Naive thymus-derived CD8-positive, alpha-beta T cell (primary cell): ENCODE results near the gene RPS6KA4. TPM values are rescaled to one million over a fixed set of nuclear protein-coding genes. Genes with fewer than 3 reads are reported as not detected.

ENCODE experiments used
- ATAC-seq, 2 donors: fragments of 150-1000 bp; cut with Tn5 transposase in 1 of 2; sonication (Bioruptor Pico), chemical (Tn5 transposase) in 1 of 2; 1 replicate in 1 of 2; 2 replicates in 1 of 2; pipeline ENCODE4 v1.10.0; 2021; ENCODE audit warnings: mild to moderate bottlenecking in 2 of 2, moderate library complexity in 2 of 2
- POLR2A ChIA-PET: fragments of 350-600 bp; sonication (Branson Sonifier 250); formaldehyde crosslinking; loops from one replicate; lab custom pipeline; 2021; ENCODE audit warnings: antibody characterized with exemption; lab: Charles Lee
- DNase-seq, 10 donors: peaks; one replicate each; pipeline versions ENCODE4 v3.0.0 to v3.0.0-alpha.2; 2020 to 2022
- H3K27ac Mint-ChIP-seq, 10 donors: one replicate each; pipeline ENCODE4 v1.8.0; 2020 to 2022; ENCODE audit warnings: mild to moderate bottlenecking in 10 of 10, mixed read lengths in 10 of 10, moderate library complexity in 4 of 10, inconsistent platforms in 1 of 10
- H3K27me3 Mint-ChIP-seq, 5 donors: one replicate each; pipeline ENCODE4 v1.8.0; 2021 to 2022; ENCODE audit warnings: mixed read lengths in 5 of 5
- H3K36me3 Mint-ChIP-seq, 3 donors: one replicate each; pipeline ENCODE4 v1.8.0; 2020 to 2022; ENCODE audit warnings: mixed read lengths in 3 of 3, mild to moderate bottlenecking in 2 of 3, inconsistent platforms in 1 of 3
- H3K4me1 Mint-ChIP-seq, 4 donors: one replicate each; pipeline ENCODE4 v1.8.0; 2021 to 2022; ENCODE audit warnings: mixed read lengths in 4 of 4
- H3K4me3 Mint-ChIP-seq, 10 donors: one replicate each; pipeline ENCODE4 v1.8.0; 2020 to 2022; ENCODE audit warnings: mild to moderate bottlenecking in 10 of 10, mixed read lengths in 10 of 10, moderate library complexity in 6 of 10, inconsistent platforms in 1 of 10
- H3K9me3 Mint-ChIP-seq, 9 donors: one replicate each; pipeline ENCODE4 v1.8.0; 2020 to 2022; ENCODE audit warnings: mixed read lengths in 9 of 9, mild to moderate bottlenecking in 3 of 9, inconsistent platforms in 1 of 9, moderate library complexity in 1 of 9
- polyA plus RNA-seq, 3 donors: library from polyadenylated mRNA; unstranded; fragments of 300-500 nt; fragmentation: Illumina TruSeq; gene quantifications; one replicate each; pipeline ENCODE4 v1.2.3, GENCODE V29; 2021
- total RNA-seq, 8 experiments: library from RNA in 2 of 8; stranded (reverse) in 2 of 8; gene quantifications; one replicate each; pipeline ENCODE4 v1.2.3 and lab custom pipeline; 2021 to 2026

The RPS6KA4 gene
- total and polyA plus RNA-seq, 5 experiments from 2014 or later: 4.3 to 23.3 (median 5.1) TPM

DNA sequence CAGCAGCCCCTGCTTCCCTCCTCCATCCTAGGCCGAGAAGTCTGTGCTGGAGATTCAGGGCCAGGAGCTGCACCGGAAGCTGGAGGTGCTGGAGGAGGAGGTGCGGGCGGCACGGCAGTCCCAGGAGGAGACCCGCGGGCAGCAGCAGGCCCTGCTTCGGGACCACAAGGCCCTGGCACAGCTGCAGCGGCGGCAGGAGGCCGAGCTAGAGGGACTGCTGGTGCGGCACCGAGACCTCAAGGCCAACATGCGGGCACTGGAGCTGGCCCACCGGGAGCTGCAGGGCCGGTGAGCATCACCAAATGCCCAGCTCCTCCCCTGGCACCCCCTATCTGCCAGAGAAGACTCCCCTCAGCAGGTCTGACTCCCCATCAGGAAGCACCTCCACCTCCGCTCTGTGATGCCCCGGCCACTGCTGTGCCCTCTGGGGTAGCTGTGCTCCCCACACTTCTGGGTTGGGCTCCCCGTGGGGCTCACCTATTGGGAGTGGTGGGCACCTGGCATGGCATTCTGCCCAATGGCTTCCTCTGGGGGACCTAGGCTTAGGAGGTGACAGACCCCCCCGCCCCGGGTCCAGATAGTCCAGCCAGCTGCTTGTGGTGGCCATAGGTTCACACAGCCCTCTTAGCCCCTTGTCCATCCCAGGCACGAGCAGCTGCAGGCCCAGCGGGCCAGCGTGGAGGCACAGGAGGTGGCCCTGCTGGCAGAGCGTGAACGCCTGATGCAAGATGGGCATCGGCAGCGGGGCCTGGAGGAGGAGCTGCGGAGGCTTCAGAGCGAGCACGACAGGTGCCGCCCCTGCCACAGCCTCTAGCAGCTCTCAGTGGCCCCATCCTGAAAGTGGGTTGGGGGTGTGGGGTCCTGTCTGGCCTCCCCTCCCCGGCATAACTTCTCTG is 6.6 kb upstream of the RPS6KA4 start:
- no peak overlapping the region for H3K4me3 Mint-ChIP-seq
- POLR2A ChIA-PET: interaction anchor here (0.9 to 2.7 kb wide), 4 partner anchors 10 to 34 kb away, joined by 3 to 11 read pairs (median 4); partner anchors contain the start of genes CCDC88B and PRDX5

DNA sequence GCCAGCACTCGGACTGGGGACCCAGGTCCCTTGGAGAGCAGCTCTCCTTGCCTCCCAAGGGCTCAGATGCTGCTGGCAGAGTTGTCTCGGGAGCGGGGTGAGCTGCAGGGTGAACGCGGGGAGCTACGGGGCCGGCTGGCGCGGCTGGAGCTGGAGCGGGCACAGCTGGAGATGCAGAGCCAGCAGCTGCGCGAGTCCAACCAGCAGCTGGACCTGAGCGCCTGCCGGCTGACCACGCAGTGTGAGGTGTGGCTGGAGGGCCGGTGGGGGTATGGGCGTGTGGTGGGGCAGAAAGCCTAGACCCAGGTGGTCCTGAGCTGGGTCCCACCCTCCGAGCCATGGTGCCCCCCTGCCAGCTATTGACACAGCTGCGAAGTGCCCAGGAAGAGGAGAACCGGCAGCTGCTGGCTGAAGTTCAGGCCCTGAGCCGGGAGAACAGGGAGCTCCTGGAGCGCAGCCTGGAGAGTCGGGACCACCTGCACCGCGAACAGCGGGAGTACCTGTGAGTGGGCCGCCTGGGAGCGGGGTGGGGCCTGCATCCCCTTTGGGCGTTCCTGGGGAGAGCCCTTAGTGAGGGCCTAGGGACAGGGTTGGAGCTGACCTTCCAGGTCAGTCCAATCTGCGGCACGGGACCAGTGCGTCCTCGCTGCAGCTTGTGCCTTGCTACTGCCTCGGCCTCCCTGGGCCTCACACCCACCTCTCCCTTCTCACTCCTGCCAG is 5.8 kb upstream of the RPS6KA4 start:
- Mint-ChIP-seq H3K4me1 (peaks cover 2 to 21% (median 14%) of the 10 kb centered on the region in 4 donors), H3K4me3 (no peak overlapping the region), H3K27ac (no peak overlapping the region), H3K9me3 (no peaks in the 10 kb centered on the region), H3K36me3 (peaks cover 0 to 10% (median 1%) of the 10 kb centered on the region in 3 donors), H3K27me3 (no peaks in the 10 kb centered on the region)
- ATAC-seq: no peak
- POLR2A ChIA-PET: interaction anchor here (0.6 to 2.7 kb wide), 5 partner anchors 11 to 35 kb away, joined by 3 to 11 read pairs (median 5); partner anchors contain the start of genes CCDC88B and PRDX5
- no peak for DNase-seq

More for the DNA sequence above, 6.6 kb upstream of the RPS6KA4 start:
- H3K27me3 Mint-ChIP-seq: no peaks in the 10 kb centered on the region
- ATAC-seq (no peak), DNase-seq (no peak)
- peak overlapping the region in 1 of 10 donors; percentile 21 for H3K27ac Mint-ChIP-seq
- H3K9me3 Mint-ChIP-seq: no peaks in the 10 kb centered on the region
- H3K4me1 Mint-ChIP-seq: peaks cover under 1 to 15% (median 8%) of the 10 kb centered on the region in 4 donors
- H3K36me3 Mint-ChIP-seq: peaks cover 0 to 9% (median 1%) of the 10 kb centered on the region in 3 donors

DNA sequence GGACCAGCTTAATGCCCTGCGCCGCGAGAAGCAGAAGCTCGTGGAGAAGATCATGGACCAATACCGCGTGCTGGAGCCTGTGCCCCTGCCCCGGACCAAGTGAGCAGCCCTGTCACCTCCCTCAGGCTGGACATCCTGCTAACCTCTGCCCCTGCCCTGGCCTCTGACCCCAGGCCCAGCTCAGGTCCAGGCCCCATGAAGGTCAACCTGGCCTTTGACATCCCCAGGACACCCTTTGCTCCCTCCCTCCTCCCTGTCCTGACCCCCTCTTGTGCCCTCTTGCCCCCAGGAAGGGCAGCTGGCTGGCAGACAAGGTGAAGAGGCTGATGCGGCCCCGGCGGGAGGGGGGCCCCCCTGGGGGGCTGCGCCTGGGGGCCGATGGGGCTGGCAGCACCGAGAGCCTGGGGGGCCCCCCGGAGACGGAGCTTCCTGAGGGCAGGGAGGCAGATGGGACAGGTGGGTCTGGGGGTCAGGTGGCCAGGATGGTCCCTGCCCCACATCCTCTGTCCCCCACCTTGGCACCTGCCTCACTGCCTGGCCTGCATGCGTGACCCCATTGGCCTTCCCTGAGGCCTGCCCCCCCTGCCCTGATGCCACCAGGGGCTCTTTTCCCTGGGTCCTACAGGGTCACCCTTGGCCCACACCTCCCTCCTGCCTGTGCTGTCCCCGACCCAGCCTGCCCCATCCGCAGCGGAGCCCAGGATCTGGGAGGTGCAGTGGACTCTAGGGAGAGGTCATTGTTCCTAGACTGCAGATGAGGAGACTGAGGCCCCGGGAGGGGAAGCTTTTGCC is 5.1 kb upstream of the RPS6KA4 start:
- Mint-ChIP-seq H3K4me3 (no peak overlapping the region), H3K27me3 (no peaks in the 10 kb centered on the region), H3K27ac (no peak overlapping the region), H3K9me3 (no peaks in the 10 kb centered on the region), H3K36me3 (peaks cover 0 to 8% (median 0%) of the 10 kb centered on the region in 3 donors), H3K4me1 (peaks cover 2 to 22% (median 17%) of the 10 kb centered on the region in 4 donors)
- POLR2A ChIA-PET: interaction anchor here (0.6 to 2.7 kb wide), 5 partner anchors 14 to 672 kb away, joined by 3 to 11 read pairs (median 5); partner anchors contain the start of genes CCDC88B and PRDX5
- ATAC-seq (no peak), DNase-seq (no peak)

DNA sequence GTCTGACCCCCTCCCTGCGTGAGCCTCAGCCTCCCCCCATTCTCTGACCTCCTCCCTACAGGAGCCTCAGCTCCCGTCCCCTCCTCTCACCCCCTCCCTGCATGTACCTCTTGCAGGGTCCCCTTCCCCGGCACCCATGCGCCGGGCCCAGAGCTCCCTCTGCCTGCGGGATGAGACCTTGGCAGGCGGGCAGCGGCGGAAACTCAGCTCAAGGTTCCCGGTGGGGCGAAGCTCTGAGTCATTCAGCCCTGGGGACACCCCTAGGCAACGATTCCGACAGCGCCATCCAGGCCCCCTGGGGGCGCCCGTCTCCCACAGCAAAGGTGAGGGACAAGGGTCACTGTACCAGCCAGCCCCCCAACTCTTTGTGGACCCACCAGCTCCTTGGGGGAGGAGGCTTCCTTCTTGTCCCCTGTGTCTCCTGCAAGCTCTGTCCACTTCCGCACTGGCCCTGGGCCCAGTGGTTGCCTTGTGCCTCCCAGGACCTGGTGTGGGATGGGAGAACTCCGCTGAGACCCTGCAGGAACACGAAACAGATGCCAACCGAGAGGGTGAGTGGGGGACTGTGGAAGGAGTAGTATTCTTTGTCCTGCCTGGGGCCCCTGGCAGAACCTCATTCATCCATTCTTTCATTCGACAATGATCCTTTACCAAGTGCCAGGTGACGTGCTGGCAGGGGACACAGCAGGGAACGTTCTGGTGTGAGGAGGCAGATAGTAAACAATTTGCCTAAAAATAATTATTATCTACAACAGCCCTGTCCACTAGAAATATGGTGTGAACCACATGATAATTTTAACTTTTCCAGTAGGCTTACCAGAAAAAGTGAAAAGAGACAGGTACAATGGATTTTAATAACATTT is 3.7 kb upstream of the RPS6KA4 start:
- Mint-ChIP-seq H3K27ac (peak overlapping the region in 1 of 10 donors; percentile 65), H3K9me3 (no peaks in the 10 kb centered on the region), H3K4me3 (no peak overlapping the region), H3K27me3 (no peaks in the 10 kb centered on the region), H3K4me1 (peaks cover 9 to 33% (median 26%) of the 10 kb centered on the region in 4 donors), H3K36me3 (peaks cover 0 to 7% (median 0%) of the 10 kb centered on the region in 3 donors)
- POLR2A ChIA-PET: interaction anchor here (0.6 to 1.8 kb wide), 5 partner anchors 15 to 51 kb away, joined by 3 to 14 read pairs (median 4); partner anchors contain the start of genes CCDC88B, PRDX5 and TRMT112
- DNase-seq: peak in 9 of 10 donors; percentile 29 to 78 (median 46)
- peak; percentile 41 to 59 for ATAC-seq

- DNase-seq (peak in 1 of 10 donors; percentile 53), ATAC-seq (no peak)
- POLR2A ChIA-PET: interaction anchor here (0.5 to 4.7 kb wide), 3 partner anchors 11 to 707 kb away, joined by 3 to 27 read pairs (median 3); partner anchors contain the start of gene CCDC88B
- peaks cover 0 to 9% (median 0%) of the 10 kb centered on the region in 3 donors for H3K36me3 Mint-ChIP-seq
- H3K27me3 Mint-ChIP-seq: no peaks in the 10 kb centered on the region
- H3K9me3 Mint-ChIP-seq: no peaks in the 10 kb centered on the region
- peaks cover 11 to 39% (median 32%) of the 10 kb centered on the region in 4 donors for H3K4me1 Mint-ChIP-seq
- H3K27ac Mint-ChIP-seq: peak overlapping the region in 3 of 10 donors; percentile 41 to 74 (median 47)
- H3K4me3 Mint-ChIP-seq: peak overlapping the region in 8 of 10 donors; percentile 37 to 76 (median 55)
Measured at GRCh38 chr11:64356498-64357411, 2.2 kb upstream of the RPS6KA4 start.

DNA sequence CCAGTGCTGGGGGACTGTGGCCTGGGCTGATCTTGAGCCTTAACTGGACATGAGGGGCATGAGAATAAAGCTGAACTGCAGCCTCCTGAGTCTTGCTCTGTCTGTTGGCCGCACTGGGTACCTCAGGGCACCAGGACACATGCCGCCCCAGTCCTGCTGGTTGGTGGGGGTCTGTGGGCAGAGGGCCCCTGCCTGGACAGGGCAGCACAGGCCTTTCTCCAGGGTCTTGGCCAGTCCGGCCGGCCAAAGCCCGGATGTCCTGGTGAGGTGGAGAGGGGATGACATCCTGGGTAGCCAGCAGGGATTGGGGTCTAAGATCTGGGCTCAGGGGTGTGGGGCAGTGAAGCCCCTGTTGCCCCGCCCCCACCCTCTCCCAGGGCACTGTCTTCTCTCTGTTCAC is 1.5 kb upstream of the RPS6KA4 start:
- no peak overlapping the region for H3K27ac Mint-ChIP-seq
- H3K36me3 Mint-ChIP-seq: peaks cover 0 to 14% (median 0%) of the 10 kb centered on the region in 3 donors
- H3K4me1 Mint-ChIP-seq: peaks cover 11 to 39% (median 32%) of the 10 kb centered on the region in 4 donors
- ATAC-seq (no peak), DNase-seq (no peak)
- H3K9me3 Mint-ChIP-seq: no peaks in the 10 kb centered on the region
- H3K27me3 Mint-ChIP-seq: no peaks in the 10 kb centered on the region
- H3K4me3 Mint-ChIP-seq: peak overlapping the region in 1 of 10 donors; percentile 92
- POLR2A ChIA-PET: interaction anchor here (0.5 to 4.7 kb wide), 4 partner anchors 11 to 708 kb away, joined by 3 to 27 read pairs (median 14); partner anchors contain the start of genes CCDC88B, PRDX5 and TRMT112

DNA sequence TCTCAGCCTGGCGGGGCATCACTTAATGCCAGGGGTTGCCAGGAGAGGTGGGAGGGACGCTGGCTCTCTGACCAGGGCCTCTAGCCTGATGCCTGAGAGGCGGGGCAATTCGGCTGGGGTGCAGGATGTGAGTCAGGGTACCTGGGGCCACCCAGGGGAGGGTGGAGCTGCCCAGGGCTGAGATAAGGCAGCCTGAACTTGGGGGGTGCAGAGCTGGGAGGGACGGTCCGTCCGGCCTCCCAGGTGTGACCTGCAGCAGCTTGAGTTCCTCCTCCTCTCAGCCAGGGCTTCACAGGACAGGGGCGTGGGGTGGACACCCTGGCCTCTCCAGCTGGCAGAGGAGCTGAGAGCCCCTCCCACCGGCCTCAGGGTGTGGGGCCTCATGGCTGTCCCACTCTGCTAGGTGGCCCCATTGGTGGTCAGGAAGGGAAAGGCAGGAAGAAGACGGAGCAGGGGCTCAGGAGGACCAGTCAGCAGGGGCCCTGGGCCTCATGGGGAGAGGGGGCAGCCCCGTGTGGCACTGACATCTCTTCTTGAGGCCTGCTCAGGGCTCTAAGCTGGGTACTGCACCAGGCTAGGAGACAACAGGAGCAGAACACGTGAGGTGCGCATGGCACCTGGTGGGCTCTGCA is 942 bp upstream of the RPS6KA4 start:
- POLR2A ChIA-PET: interaction anchor here (4.5 to 4.7 kb wide), 2 partner anchors 16 to 40 kb away, joined by 25 to 27 read pairs; partner anchors contain the start of genes CCDC88B, PRDX5 and TRMT112
- ATAC-seq: no peak

DNA sequence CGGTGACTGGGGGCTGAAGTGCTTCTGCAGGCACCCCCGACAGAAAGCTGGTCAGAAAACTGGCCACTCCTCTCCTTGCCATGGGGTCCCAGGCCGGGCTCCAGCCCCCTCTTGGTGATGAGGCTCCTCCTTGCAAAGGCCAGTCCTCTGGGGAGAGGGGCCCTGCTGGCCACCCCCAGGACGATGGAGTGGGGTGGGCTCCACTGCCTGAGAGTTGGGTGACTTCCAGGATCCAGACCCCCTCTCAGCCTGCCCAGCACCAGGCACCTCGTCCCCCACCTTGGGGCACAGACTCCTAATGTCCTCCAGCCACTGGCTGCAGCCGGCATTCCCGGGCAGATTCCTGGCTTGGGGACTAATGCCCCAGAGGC is 441 bp upstream of the RPS6KA4 start:
- POLR2A ChIA-PET: interaction anchor here (4.5 to 4.7 kb wide), 2 partner anchors 17 to 41 kb away, joined by 25 to 27 read pairs; partner anchors contain the start of genes CCDC88B, PRDX5 and TRMT112
- no peaks in the 10 kb centered on the region for H3K9me3 Mint-ChIP-seq
- H3K36me3 Mint-ChIP-seq: peaks cover 0 to 22% (median 0%) of the 10 kb centered on the region in 3 donors
- ATAC-seq (no peak), DNase-seq (peak in 1 of 10 donors; percentile 21)
- H3K4me3 Mint-ChIP-seq: peak overlapping the region in 9 of 10 donors; percentile 22 to 92 (median 45)
- no peaks in the 10 kb centered on the region for H3K27me3 Mint-ChIP-seq
- no peak overlapping the region for H3K27ac Mint-ChIP-seq
- peaks cover 11 to 39% (median 32%) of the 10 kb centered on the region in 4 donors for H3K4me1 Mint-ChIP-seq

More for the DNA sequence above, 942 bp upstream of the RPS6KA4 start:
- peak overlapping the region in 3 of 10 donors; percentile 25 to 60 (median 51) for H3K27ac Mint-ChIP-seq
- H3K4me1 Mint-ChIP-seq: peaks cover 11 to 39% (median 32%) of the 10 kb centered on the region in 4 donors
- peaks cover 0 to 17% (median 0%) of the 10 kb centered on the region in 3 donors for H3K36me3 Mint-ChIP-seq
- H3K4me3 Mint-ChIP-seq: peak overlapping the region; percentile 22 to 92 (median 51)
- H3K27me3 Mint-ChIP-seq: no peaks in the 10 kb centered on the region
- no peaks in the 10 kb centered on the region for H3K9me3 Mint-ChIP-seq
- peak in 1 of 10 donors; percentile 40 for DNase-seq

- Mint-ChIP-seq H3K36me3 (peaks cover 0 to 32% (median 4%) of the 10 kb centered on the region in 3 donors), H3K4me1 (peaks cover 11 to 39% (median 31%) of the 10 kb centered on the region in 4 donors), H3K27ac (peak overlapping the region; percentile 12 to 89 (median 80)), H3K9me3 (no peaks in the 10 kb centered on the region), H3K27me3 (no peaks in the 10 kb centered on the region), H3K4me3 (peak overlapping the region; percentile 86 to 95 (median 92))
- POLR2A ChIA-PET: interaction anchor here (1.0 to 4.7 kb wide), 5 partner anchors 9 to 55 kb away, joined by 3 to 27 read pairs (median 4); partner anchors contain the start of genes CCDC88B, ESRRA, PRDX5 and TRMT112
- ATAC-seq (peak; percentile 51 to 73), DNase-seq (peak in 3 of 10 donors; percentile 39 to 41 (median 41))
Measured at GRCh38 chr11:64359712-64360445, 917 bp downstream of the RPS6KA4 start.
